Loucy (cell line): ENCODE measurements around the gene RSPH9.

Experiments
- CTCF ChIP-seq: fragments of 200-600 bp; sonication (generic); conservative IDR thresholded peaks from 2 replicates; pipeline ENCODE4 v1.5.1; 2014; ENCODE audit warnings: mild to moderate bottlenecking, antibody characterized with exemption, low read length
- EZH2phosphoT487 ChIP-seq: fragments of 200-600 bp; IDR thresholded peaks from 2 replicates; pipeline ENCODE4 v1.6.1; 2018; ENCODE audit warnings: antibody characterized with exemption, mild to moderate bottlenecking, moderate library complexity, borderline replicate concordance

GRCh38 chr6:43671801-43672690 lies 27.2 kb downstream of the RSPH9 start:
- no peak for TF ChIP-seq CTCF
- TF ChIP-seq EZH2phosphoT487 = no peak
